Naive thymus-derived CD4-positive, alpha-beta T cell (primary cell): ENCODE results near the gene POLDIP3. TPM values are rescaled to one million over a fixed set of nuclear protein-coding genes. Genes with fewer than 3 reads are reported as not detected.

Experiments
- ATAC-seq: fragments of 150-1000 bp; cut with Tn5 transposase; 2 replicates; pipeline ENCODE4 v1.10.0; 2021; ENCODE audit warnings: mild to moderate bottlenecking, moderate library complexity
- CTCF ChIA-PET: fragments of 350-600 bp; sonication (Branson Sonifier 250); formaldehyde crosslinking; loops from one replicate; lab custom pipeline; 2021; ENCODE audit warnings: antibody characterized with exemption; lab: Charles Lee
- POLR2A ChIA-PET: fragments of 350-600 bp; sonication (Branson Sonifier 250); formaldehyde crosslinking; loops from one replicate; lab custom pipeline; 2021; ENCODE audit warnings: antibody characterized with exemption, inconsistent platforms; lab: Charles Lee
- DNase-seq, 9 donors: peaks; one replicate each; pipeline versions ENCODE4 v3.0.0 to v3.0.0-alpha.2; 2020 to 2022; ENCODE audit warnings: mixed read lengths in 1 of 9
- H3K27ac ChIP-seq: one replicate; pipeline ENCODE4 v1.7.0; 2013; ENCODE audit warnings: mild to moderate bottlenecking, low read depth, low read length, moderate library complexity
- H3K27me3 ChIP-seq, 2 donors: one replicate each; pipeline ENCODE4 v1.7.0; 2013; ENCODE audit warnings: low read length in 2 of 2, mild to moderate bottlenecking in 2 of 2, moderate library complexity in 2 of 2; ENCODE audit not compliant: control insufficient read depth in 2 of 2, insufficient read depth in 2 of 2
- H3K36me3 ChIP-seq, 3 experiments: 1 replicate in 2 of 3; 2 replicates in 1 of 3; pipeline ENCODE4 v1.7.0; 2013; ENCODE audit warnings: low read length in 3 of 3, mild to moderate bottlenecking in 3 of 3, moderate library complexity in 1 of 3; ENCODE audit not compliant: insufficient read depth in 3 of 3, control insufficient read depth in 2 of 3
- H3K4me1 ChIP-seq, 2 donors: one replicate each; pipeline ENCODE4 v1.7.0; 2013; ENCODE audit warnings: low read length in 2 of 2, mild to moderate bottlenecking in 2 of 2, moderate library complexity in 1 of 2; ENCODE audit not compliant: control insufficient read depth in 2 of 2, insufficient read depth in 2 of 2
- H3K4me3 ChIP-seq: 2 replicates; pipeline ENCODE4 v1.7.0; 2013; ENCODE audit warnings: mild to moderate bottlenecking, low read length
- H3K9me3 ChIP-seq, 3 experiments: 1 replicate in 2 of 3; 2 replicates in 1 of 3; pipeline ENCODE4 v1.7.0; 2013; ENCODE audit warnings: low read length in 3 of 3; ENCODE audit not compliant: control insufficient read depth in 2 of 3
- H3K27ac Mint-ChIP-seq, 9 donors: one replicate each; pipeline ENCODE4 v1.8.0; 2020 to 2022; ENCODE audit warnings: mixed read lengths in 9 of 9, mild to moderate bottlenecking in 8 of 9, moderate library complexity in 5 of 9, inconsistent platforms in 2 of 9
- H3K27me3 Mint-ChIP-seq, 5 donors: one replicate each; pipeline ENCODE4 v1.8.0; 2021 to 2022; ENCODE audit warnings: mixed read lengths in 5 of 5, mild to moderate bottlenecking in 1 of 5
- H3K36me3 Mint-ChIP-seq, 5 donors: one replicate each; pipeline ENCODE4 v1.8.0; 2020 to 2022; ENCODE audit warnings: mixed read lengths in 5 of 5, mild to moderate bottlenecking in 3 of 5, inconsistent platforms in 1 of 5
- H3K4me1 Mint-ChIP-seq, 7 donors: one replicate each; pipeline ENCODE4 v1.8.0; 2020 to 2022; ENCODE audit warnings: mixed read lengths in 7 of 7, mild to moderate bottlenecking in 3 of 7, inconsistent platforms in 1 of 7
- H3K4me3 Mint-ChIP-seq, 10 donors: one replicate each; pipeline ENCODE4 v1.8.0; 2020 to 2022; ENCODE audit warnings: mild to moderate bottlenecking in 10 of 10, mixed read lengths in 10 of 10, moderate library complexity in 6 of 10, inconsistent platforms in 2 of 10
- H3K9me3 Mint-ChIP-seq, 11 donors: one replicate each; pipeline ENCODE4 v1.8.0; 2020 to 2022; ENCODE audit warnings: mixed read lengths in 11 of 11, mild to moderate bottlenecking in 4 of 11, inconsistent platforms in 1 of 11, moderate library complexity in 1 of 11
- intact Hi-C, 2 donors: fragments of 100-400 bp; cut with micrococcal nuclease; formaldehyde crosslinking; loops; one replicate each; pipeline ENCODE4 v1.15.1; 2023
- polyA plus RNA-seq, 2 donors: library from polyadenylated mRNA; unstranded; fragments of 300-500 nt; fragmentation: Illumina TruSeq; gene quantifications; one replicate each; pipeline ENCODE4 v1.2.3, GENCODE V29; 2021
- total RNA-seq, 6 experiments: library from RNA in 5 of 6; stranded (reverse) in 5 of 6; gene quantifications; 1 replicate in 5 of 6; 2 replicates in 1 of 6; pipeline ENCODE4 v1.2.3 and lab custom pipeline; 2021 to 2026

POLDIP3 gene
- total RNA-seq (10 to 100 TPM; 62.5 to 86.7 (median 75.2) TPM), polyA plus RNA-seq (100 to 1,000 TPM in 1 of 2 donors, 10 to 100 TPM in 1; 60.7 to 109 TPM), total RNA-seq (lab: John Stamatoyannopoulos, UW) (2.0 reads per million, percentile 9 among the genes with 10 or more reads in this experiment)

GRCh38 chr22:42614312-42615091 lies at the start of gene POLDIP3:
Gene POLDIP3, minus strand, starts transcription at chr22:42614883. Its CDS starts 26 bp downstream, at chr22:42614857.
- Mint-ChIP-seq H3K9me3 (peaks cover 0 to 9% (median 0%) of the 10 kb centered on the region in 11 donors), H3K36me3 (peaks cover 0 to 16% (median 0%) of the 10 kb centered on the region in 5 donors), H3K4me3 (peak within 1 kb of the TSS; percentile 92 to 99 (median 97)), H3K4me1 (peaks cover 46 to 65% (median 54%) of the 10 kb centered on the region in 7 donors), H3K27ac (peak within 1 kb of the TSS; percentile 98 to 100 (median 100)), H3K27me3 (peaks cover 0 to 5% (median 0%) of the 10 kb centered on the region in 5 donors)
- ATAC-seq = peak; percentile 84
- ChIA-PET POLR2A (interaction anchor here (0.6 to 3.5 kb wide), 25 partner anchors 8 to 1168 kb away, joined by 3 to 19 read pairs (median 4); partner anchors contain the start of genes ARFGAP3, CYB5R3, MCAT and NDUFA6), CTCF (no interaction called here)
- Histone ChIP-seq H3K9me3 (no peaks in the 10 kb centered on the region), H3K4me1 (peaks cover 34 to 40% of the 10 kb centered on the region in 2 donors), H3K4me3 (peak within 1 kb of the TSS; percentile 91), H3K36me3 (peaks cover 0 to 12% (median 0%) of the 10 kb centered on the region in 3 experiments), H3K27me3 (no peaks in the 10 kb centered on the region), H3K27ac (peak within 1 kb of the TSS; percentile 91)
- DNase-seq = peak; percentile 96 to 99 (median 98)
- intact Hi-C loops = loop anchor here (1.0 to 10.0 kb wide), 16 partner anchors 32 to 930 kb away; partner anchors contain the start of genes ARFGAP3 (in 2 of the 2), CYB5R3 (in 2 of the 2), NDUFA6 (in 2 of the 2) and PACSIN2 (in 1 of the 2)

GRCh38 chr22:42661985-42662831 lies 47.5 kb upstream of the POLDIP3 start:
- Histone ChIP-seq H3K9me3 (no peaks in the 10 kb centered on the region), H3K36me3 (no peaks in the 10 kb centered on the region), H3K4me1 (no peaks in the 10 kb centered on the region), H3K27ac (no peak overlapping the region), H3K4me3 (peak overlapping the region; percentile 66), H3K27me3 (no peaks in the 10 kb centered on the region)
- POLR2A ChIA-PET = no interaction called here
- DNase-seq = peak; percentile 61 to 87 (median 77)
- H3K9me3 Mint-ChIP-seq = no peaks in the 10 kb centered on the region
- no peaks in the 10 kb centered on the region for H3K36me3 Mint-ChIP-seq
- peaks cover 0 to 4% (median 0%) of the 10 kb centered on the region in 7 donors for H3K4me1 Mint-ChIP-seq
- peak overlapping the region; percentile 48 to 77 (median 70) for H3K4me3 Mint-ChIP-seq
- CTCF ChIA-PET = interaction anchor here (1.0 kb wide), 1 partner anchor 15 kb away, joined by 3 read pairs; no protein-coding TSS in a partner anchor
- peaks cover 0 to 21% (median 0%) of the 10 kb centered on the region in 5 donors for H3K27me3 Mint-ChIP-seq
- peak; percentile 95 for ATAC-seq
- no peak overlapping the region for H3K27ac Mint-ChIP-seq
- intact Hi-C loops = loop anchor here (1.0 to 5.0 kb wide), 5 partner anchors 13 to 373 kb away; partner anchors contain the start of gene CYB5R3 (in 1 of the 2)

- H3K27ac Mint-ChIP-seq = no peak overlapping the region
- peaks cover 0 to 5% (median 0%) of the 10 kb centered on the region in 5 donors for H3K27me3 Mint-ChIP-seq
- ChIA-PET POLR2A (no interaction called here), CTCF (no interaction called here)
- no peaks in the 10 kb centered on the region for H3K4me1 Mint-ChIP-seq
- Histone ChIP-seq H3K9me3 (no peaks in the 10 kb centered on the region), H3K36me3 (no peaks in the 10 kb centered on the region), H3K27me3 (no peaks in the 10 kb centered on the region), H3K27ac (no peak overlapping the region), H3K4me1 (no peaks in the 10 kb centered on the region), H3K4me3 (no peak overlapping the region)
- H3K36me3 Mint-ChIP-seq = no peaks in the 10 kb centered on the region
- H3K9me3 Mint-ChIP-seq = no peaks in the 10 kb centered on the region
- no peak for DNase-seq
- no peak overlapping the region for H3K4me3 Mint-ChIP-seq
- ATAC-seq = no peak
- intact Hi-C loops = no loop called here
These were observed 41.9 kb upstream of the POLDIP3 start for GRCh38 chr22:42656578-42656977.

- Mint-ChIP-seq H3K9me3 (no peaks in the 10 kb centered on the region), H3K4me1 (no peaks in the 10 kb centered on the region), H3K36me3 (no peaks in the 10 kb centered on the region), H3K27ac (no peak overlapping the region), H3K27me3 (peaks cover 0 to 5% (median 0%) of the 10 kb centered on the region in 5 donors), H3K4me3 (no peak overlapping the region)
- DNase-seq (no peak), ATAC-seq (peak; percentile 53)
- no peaks in the 10 kb centered on the region for H3K9me3 ChIP-seq
- ChIA-PET CTCF (no interaction called here), POLR2A (no interaction called here)
- no peak overlapping the region for H3K27ac ChIP-seq
- H3K4me1 ChIP-seq = no peaks in the 10 kb centered on the region
- no peaks in the 10 kb centered on the region for H3K36me3 ChIP-seq
- no peaks in the 10 kb centered on the region for H3K27me3 ChIP-seq
- no peak overlapping the region for H3K4me3 ChIP-seq
- intact Hi-C loops = no loop called here
These were observed 41.0 kb upstream of the POLDIP3 start for GRCh38 chr22:42655693-42656092.

GRCh38 chr22:42654436-42655073 lies 39.9 kb upstream of the POLDIP3 start:
- POLR2A ChIA-PET = interaction anchor here (0.7 kb wide), 1 partner anchor 28 kb away, joined by 3 read pairs; no protein-coding TSS in a partner anchor
- H3K4me1 Mint-ChIP-seq = peaks cover 0 to 1% (median 0%) of the 10 kb centered on the region in 7 donors
- Histone ChIP-seq H3K36me3 (no peaks in the 10 kb centered on the region), H3K27ac (no peak overlapping the region), H3K4me1 (peaks cover 0 to 3% of the 10 kb centered on the region in 2 donors), H3K9me3 (no peaks in the 10 kb centered on the region), H3K4me3 (no peak overlapping the region), H3K27me3 (no peaks in the 10 kb centered on the region)
- no peaks in the 10 kb centered on the region for H3K36me3 Mint-ChIP-seq
- CTCF ChIA-PET = interaction anchor here (1.0 to 1.7 kb wide), 2 partner anchors 9 to 29 kb away, joined by 3 read pairs; no protein-coding TSS in a partner anchor
- H3K27me3 Mint-ChIP-seq = peaks cover 0 to 5% (median 0%) of the 10 kb centered on the region in 5 donors
- ATAC-seq (no peak), DNase-seq (no peak)
- peak overlapping the region in 2 of 10 donors; percentile 36 to 41 for H3K4me3 Mint-ChIP-seq
- no peaks in the 10 kb centered on the region for H3K9me3 Mint-ChIP-seq
- no peak overlapping the region for H3K27ac Mint-ChIP-seq
- intact Hi-C loops = loop anchor here in 1 of 2 donors (5.0 kb wide), 1 partner anchor 533 kb away; the partner anchor contains the start of gene TTLL12
